GM06990 (cell line): Measurements from ENCODE around the gene MBP.

Source experiments
- DNase-seq: peaks from one replicate; pipeline ENCODE4 v3.0.0-alpha.2; 2011; ENCODE audit not compliant: insufficient read length; ENCODE audit errors: extremely low read depth
- H3K27me3 ChIP-seq: replicated peaks from 2 replicates; pipeline ENCODE4 v1.6.0; 2011; ENCODE audit warnings: low read length; ENCODE audit not compliant: control insufficient read depth, insufficient read depth
- H3K36me3 ChIP-seq: 2 replicates; pipeline ENCODE4 v1.5.1; 2011; ENCODE audit warnings: low read length; ENCODE audit not compliant: control insufficient read depth, insufficient read depth
- H3K4me3 ChIP-seq: replicated peaks from 2 replicates; pipeline ENCODE4 v1.5.1; 2011; ENCODE audit warnings: low read depth, mild to moderate bottlenecking, control low read depth, low read length
- TF ChIP-seq, protein P1 (sequence below): IDR thresholded peaks from 2 replicates; pipeline ENCODE4 v1.5.1; 2011; ENCODE audit warnings: low read length, control low read depth, mild to moderate bottlenecking, inconsistent platforms; ENCODE audit not compliant: insufficient read depth, poor library complexity, severe bottlenecking

The MBP gene

DNA sequence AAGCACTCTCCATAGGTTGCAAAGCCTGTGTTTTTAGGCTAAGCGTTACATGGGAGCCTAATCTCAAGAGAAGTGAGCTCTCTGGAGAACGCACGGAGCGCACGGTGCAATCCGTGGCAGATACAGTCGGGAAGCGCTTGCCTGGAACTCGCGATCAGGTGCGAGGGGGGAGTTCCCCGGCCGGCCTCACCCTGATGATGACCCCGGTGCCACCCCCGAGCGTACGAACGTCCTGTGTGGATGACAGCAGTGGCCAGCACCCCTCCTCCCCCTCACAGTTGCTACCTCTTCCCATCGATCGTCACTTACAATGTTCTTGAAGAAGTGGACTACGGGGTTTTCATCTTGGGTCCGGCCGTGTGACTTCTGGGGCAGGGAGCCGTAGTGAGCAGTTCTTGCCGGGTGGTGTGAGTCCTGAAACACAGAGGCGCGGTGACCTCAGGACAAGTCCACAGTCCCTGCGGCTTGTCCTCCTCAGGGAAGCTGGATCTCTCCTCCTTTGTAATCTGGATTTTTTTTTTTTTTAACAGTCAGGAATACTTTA is 142.9 kb downstream of the MBP start:
- no peaks in the 10 kb centered on the region for H3K36me3 ChIP-seq
- TF ChIP-seq, protein P1, sequence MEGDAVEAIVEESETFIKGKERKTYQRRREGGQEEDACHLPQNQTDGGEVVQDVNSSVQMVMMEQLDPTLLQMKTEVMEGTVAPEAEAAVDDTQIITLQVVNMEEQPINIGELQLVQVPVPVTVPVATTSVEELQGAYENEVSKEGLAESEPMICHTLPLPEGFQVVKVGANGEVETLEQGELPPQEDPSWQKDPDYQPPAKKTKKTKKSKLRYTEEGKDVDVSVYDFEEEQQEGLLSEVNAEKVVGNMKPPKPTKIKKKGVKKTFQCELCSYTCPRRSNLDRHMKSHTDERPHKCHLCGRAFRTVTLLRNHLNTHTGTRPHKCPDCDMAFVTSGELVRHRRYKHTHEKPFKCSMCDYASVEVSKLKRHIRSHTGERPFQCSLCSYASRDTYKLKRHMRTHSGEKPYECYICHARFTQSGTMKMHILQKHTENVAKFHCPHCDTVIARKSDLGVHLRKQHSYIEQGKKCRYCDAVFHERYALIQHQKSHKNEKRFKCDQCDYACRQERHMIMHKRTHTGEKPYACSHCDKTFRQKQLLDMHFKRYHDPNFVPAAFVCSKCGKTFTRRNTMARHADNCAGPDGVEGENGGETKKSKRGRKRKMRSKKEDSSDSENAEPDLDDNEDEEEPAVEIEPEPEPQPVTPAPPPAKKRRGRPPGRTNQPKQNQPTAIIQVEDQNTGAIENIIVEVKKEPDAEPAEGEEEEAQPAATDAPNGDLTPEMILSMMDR, result no peak
- H3K27me3 ChIP-seq, result no peaks in the 10 kb centered on the region
- DNase-seq, result no peak
- no peak overlapping the region for H3K4me3 ChIP-seq

DNA sequence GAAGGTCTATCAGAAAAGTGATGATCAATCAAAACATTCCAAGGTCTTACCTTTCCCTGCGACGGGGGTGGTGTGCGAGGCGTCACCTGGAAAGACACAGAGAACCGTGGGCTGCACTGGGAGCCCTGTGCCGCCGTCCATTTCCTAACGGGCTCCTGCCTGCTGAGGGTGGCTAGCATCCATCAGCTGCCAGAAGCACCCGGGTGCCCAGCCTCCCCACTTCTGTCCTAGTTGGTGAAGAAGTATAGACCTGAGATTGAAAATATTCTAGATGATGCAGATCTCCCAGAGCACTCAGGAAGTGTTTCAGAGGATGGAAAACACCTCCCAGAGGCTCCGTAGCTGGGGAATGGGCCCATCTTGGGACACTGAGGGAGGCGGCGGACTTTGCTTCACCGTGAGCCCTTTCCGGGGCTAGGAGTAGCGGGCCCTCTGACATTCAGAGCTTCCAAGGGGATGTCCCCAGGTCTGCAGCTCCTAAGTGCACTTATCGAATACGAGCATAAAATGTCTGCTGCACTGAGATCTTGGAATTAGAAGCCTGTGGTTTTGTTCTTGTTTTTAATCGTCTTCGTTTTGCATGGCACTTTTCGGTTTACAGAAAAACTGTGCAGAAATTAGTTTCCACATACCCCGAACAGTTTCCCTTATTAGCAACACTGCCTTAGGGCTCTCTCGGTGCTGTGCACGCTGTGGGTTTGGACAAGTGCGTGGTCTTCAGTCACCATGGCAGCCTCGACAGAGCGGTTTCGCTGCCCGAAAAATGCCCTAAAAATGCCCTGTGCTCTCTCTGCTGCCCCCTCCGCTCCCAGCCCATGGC is 143.5 kb downstream of the MBP start:
- no peaks in the 10 kb centered on the region for H3K36me3 ChIP-seq
- H3K4me3 ChIP-seq, result peak overlapping the region; percentile 12; the same call in 1 of the 2 replicates
- H3K27me3 ChIP-seq, result no peaks in the 10 kb centered on the region
- no peak for DNase-seq
- TF ChIP-seq, protein P1, result no peak

- TF ChIP-seq, protein P1, result no peak
- Histone ChIP-seq H3K27me3 (no peaks in the 10 kb centered on the region), H3K4me3 (no peak overlapping the region), H3K36me3 (no peaks in the 10 kb centered on the region)
- DNase-seq, result no peak
Observed at GRCh38 chr18:76988031-76988826, 144.4 kb downstream of the MBP start.

DNA sequence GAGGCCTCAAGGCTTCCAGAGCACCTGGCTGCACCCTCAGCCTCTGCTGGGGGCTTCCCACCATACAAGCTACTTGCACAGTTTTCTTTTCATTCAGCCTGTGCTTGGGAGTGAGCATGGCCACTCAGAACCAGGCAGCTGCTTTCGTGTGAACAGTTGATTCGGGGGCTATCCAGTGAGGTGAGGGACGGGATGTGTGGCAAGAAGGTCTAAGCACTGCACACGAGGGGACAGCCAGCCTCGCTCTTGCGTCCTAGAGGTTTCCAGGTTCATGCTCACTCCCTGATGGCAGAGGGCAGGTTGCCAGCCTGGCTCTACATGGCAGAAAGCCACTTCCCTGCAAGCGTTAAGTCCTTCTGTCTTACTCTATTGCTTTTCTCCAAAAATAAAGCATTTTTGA is 146.2 kb downstream of the MBP start:
- no peak for DNase-seq
- Histone ChIP-seq H3K4me3 (no peak overlapping the region), H3K36me3 (no peaks in the 10 kb centered on the region), H3K27me3 (no peaks in the 10 kb centered on the region)
- TF ChIP-seq, protein P1, result no peak

- TF ChIP-seq, protein P1, result no peak
- H3K27me3 ChIP-seq, result no peaks in the 10 kb centered on the region
- H3K4me3 ChIP-seq, result no peak overlapping the region
- H3K36me3 ChIP-seq, result no peaks in the 10 kb centered on the region
- DNase-seq, result no peak
Observed at GRCh38 chr18:76985951-76986236, 146.7 kb downstream of the MBP start.
